Glomerular endothelial cell (primary cell): ENCODE measurements around the gene DPF1. TPM values are rescaled to one million over a fixed set of nuclear protein-coding genes. Genes with fewer than 3 reads are reported as not detected.

Experiments used
- DNase-seq: peaks from one replicate; pipeline ENCODE4 v3.0.0-alpha.2; 2011; ENCODE audit warnings: low read depth, low spot score; ENCODE audit errors: extremely low read depth
- total RNA-seq: library from RNA; depleted of rRNA; stranded (reverse); fragments of >200 nt; gene quantifications from 2 replicates; pipeline ENCODE4 v1.2.3, GENCODE V29; 2015

DPF1 gene
- total RNA-seq, 1 donor from 2014 or later = 1.5 TPM

DNA sequence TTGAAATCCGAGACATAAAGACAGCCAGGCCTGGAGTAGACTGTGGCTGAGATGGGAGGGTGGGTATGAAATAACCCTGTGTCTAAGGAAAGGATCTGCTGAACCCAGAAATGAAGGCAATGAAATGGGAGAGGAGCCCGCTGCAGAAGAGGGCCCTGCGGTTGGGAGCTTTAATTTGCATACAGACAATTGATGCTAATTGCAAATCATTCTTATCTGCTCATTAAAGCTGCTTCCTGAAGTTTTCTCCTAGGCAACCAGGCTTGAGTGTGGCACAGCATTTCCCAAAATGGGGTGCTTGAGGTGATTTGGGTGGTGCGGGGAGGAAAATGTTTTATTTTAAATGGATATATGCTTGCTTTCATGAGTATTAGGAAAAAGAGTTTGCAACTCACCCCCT is 55.4 kb downstream of the DPF1 start:
- DNase-seq = no peak

DNA sequence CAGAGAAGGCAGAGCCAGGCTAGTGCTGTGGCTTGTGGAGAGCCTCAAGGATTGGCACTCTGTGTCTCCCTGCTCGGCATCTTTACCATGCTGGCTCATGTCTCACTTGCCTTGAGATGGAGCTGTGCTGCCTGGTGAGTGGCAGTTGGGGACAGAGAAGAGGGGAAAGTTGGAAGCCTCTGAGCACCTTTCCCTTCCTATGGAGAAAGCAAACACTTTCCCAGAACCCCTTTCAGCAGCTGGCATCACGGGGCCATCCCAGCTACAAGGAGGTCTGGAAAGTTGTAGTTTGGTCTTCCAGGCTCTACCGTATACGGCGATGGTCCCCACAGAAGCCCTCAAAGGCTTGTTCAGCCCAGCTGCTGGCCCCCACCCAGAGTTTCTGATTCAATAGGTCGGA is 58.7 kb downstream of the DPF1 start:
- no peak for DNase-seq

GRCh38 chr19:38164526-38164925 is 59.5 kb downstream of the DPF1 start:
- DNase-seq = no peak

DNA sequence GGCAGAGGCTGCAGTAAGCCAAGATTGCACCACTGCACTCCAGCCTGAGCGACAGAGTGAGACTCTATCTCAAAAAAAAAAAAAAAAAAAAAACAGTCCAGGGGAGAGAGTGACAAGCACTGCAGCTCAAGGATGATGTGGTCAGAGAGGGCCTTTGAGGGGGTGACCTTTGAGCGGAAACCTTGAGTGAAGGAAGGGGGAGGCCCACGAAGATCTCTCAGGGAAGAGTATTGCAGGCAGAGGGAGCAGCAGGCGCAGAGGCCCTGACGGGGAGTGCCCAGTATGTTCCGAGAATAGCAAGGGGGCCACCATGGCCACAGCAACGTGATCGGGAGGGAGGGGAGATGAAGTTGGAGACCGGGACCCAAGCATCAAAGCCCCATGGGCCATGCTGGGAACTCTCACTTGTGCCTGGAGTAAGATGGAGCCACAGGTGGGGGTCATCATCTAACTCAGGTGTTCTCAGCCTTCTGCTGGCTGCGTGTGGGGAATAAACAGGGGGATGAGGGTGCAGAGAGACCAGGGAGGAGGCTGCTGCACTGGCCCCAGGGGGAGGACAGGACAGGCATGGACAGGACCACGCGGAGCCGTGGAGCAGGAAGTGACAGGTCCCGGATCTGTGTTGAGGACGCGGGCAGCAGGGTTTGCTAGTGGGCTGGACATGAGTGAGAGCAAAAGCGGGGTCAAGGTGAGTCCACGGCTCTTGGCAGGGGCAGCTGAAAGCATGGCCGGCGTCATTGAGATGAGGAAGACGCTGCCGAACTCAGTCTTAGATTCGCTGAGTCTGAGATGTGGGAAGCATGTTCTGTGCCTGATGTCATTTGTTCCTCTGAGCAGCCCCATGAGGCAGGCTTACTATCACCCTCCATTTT is 60.4 kb downstream of the DPF1 start:
- DNase-seq = no peak

- DNase-seq = no peak
Measured at GRCh38 chr19:38162632-38163031, 61.4 kb downstream of the DPF1 start.

DNA sequence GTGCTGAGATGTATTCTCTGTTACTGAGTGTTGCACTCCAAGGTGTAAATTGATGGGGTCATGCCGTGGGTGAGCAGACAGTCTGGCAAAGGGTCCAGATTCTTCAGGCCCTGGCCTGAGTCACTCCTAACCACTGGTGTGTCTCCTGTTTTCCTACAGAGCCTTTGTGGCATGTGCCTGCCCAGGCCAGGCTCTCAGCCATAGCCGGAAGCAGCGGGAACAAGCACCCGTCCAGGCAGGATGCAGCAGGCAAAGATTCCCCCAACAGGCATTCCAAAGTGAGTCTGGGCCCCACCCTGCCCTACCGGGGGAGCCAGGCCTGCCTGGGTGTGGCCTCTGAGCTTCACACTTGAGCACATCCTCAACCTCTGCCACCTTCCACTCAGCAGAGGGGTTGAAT is 61.9 kb downstream of the DPF1 start:
- no peak for DNase-seq

Other genes with a start within 250 kb of the DPF1 start
- gene PPP1R14A, start 32.2 kb upstream of the DPF1 start, total RNA-seq = 21.7 and 27.4 TPM in 2 replicates
- 14.6 and 83.5 TPM in 2 replicates for gene SPINT2, start 40.4 kb upstream of the DPF1 start, total RNA-seq
- gene C19orf33, start 80.0 kb upstream of the DPF1 start, total RNA-seq = 24.3 and 37.2 TPM in 2 replicates
- gene YIF1B, start 91.7 kb upstream of the DPF1 start, total RNA-seq = 85.6 and 94.3 TPM in 2 replicates
- gene KCNK6, start 95.6 kb upstream of the DPF1 start, total RNA-seq = 12.8 and 13.5 TPM in 2 replicates
- gene CATSPERG, start 111.6 kb upstream of the DPF1 start, total RNA-seq = 1.3 TPM in 1 of 2 replicates, not detected in the other
- 232 and 267 TPM in 2 replicates for gene PSMD8, start 150.3 kb upstream of the DPF1 start, total RNA-seq
- 0.64 and 1.5 TPM in 2 replicates for gene GGN, start 163.8 kb upstream of the DPF1 start, total RNA-seq
- gene SPRED3, start 164.5 kb upstream of the DPF1 start, total RNA-seq = 8.5 and 9.4 TPM in 2 replicates
- gene FAM98C, start 178.9 kb upstream of the DPF1 start, total RNA-seq = 13.9 and 20.3 TPM in 2 replicates
- not detected in 2 replicates for gene RASGRP4, start 202.0 kb upstream of the DPF1 start, total RNA-seq
- 0.05 and 0.06 TPM in 2 replicates for gene RYR1, start 209.5 kb upstream of the DPF1 start, total RNA-seq